OCI-LY1 (cell line): ENCODE measurements around the gene TOX2.

Experiments used
- H2AFZ ChIP-seq: fragments of 200-600 bp; sonication (generic), shearing (Covaris generic); 2 replicates; pipeline ENCODE4 v1.6.0; 2014; ENCODE audit warnings: antibody characterized with exemption, mild to moderate bottlenecking, low read length
- H3F3A ChIP-seq: fragments of 200-600 bp; sonication (generic), shearing (Covaris generic); 2 replicates; pipeline ENCODE4 v1.6.0; 2014; ENCODE audit warnings: mild to moderate bottlenecking, antibody characterized with exemption, low read length, moderate library complexity; ENCODE audit not compliant: insufficient read depth
- H3K27ac ChIP-seq: fragments of 200-600 bp; sonication (generic); 2 replicates; pipeline ENCODE4 v1.5.1; 2014; ENCODE audit warnings: low read length, mixed run types, mild to moderate bottlenecking, low read depth; ENCODE audit not compliant: poor library complexity, severe bottlenecking
- H3K27me3 ChIP-seq: fragments of 200-600 bp; sonication (generic); 2 replicates; pipeline ENCODE4 v1.6.0; 2014; ENCODE audit warnings: antibody characterized with exemption, mild to moderate bottlenecking, low read length, moderate library complexity; ENCODE audit not compliant: insufficient read depth
- H3K36me3 ChIP-seq: fragments of 200-600 bp; sonication (generic); 2 replicates; pipeline ENCODE4 v1.6.1; 2014; ENCODE audit warnings: mild to moderate bottlenecking, antibody characterized with exemption, low read length, moderate library complexity, mixed read lengths; ENCODE audit not compliant: insufficient read depth
- H3K4me1 ChIP-seq: fragments of 200-600 bp; sonication (generic); 2 replicates; pipeline ENCODE4 v1.5.1; 2014; ENCODE audit warnings: mild to moderate bottlenecking, low read length, moderate library complexity; ENCODE audit not compliant: insufficient read depth, severe bottlenecking
- H3K4me2 ChIP-seq: fragments of 200-600 bp; sonication (generic), shearing (Covaris generic); 2 replicates; pipeline ENCODE4 v1.6.1; 2014; ENCODE audit warnings: low read length
- H3K4me3 ChIP-seq: fragments of 200-600 bp; sonication (generic); 2 replicates; pipeline ENCODE4 v1.5.1; 2014; ENCODE audit warnings: low read length, low read depth, mild to moderate bottlenecking, mixed read lengths; ENCODE audit not compliant: poor library complexity, severe bottlenecking
- H3K79me2 ChIP-seq: fragments of 200-600 bp; shearing (Covaris generic); 2 replicates; pipeline ENCODE4 v1.6.1; 2016; ENCODE audit warnings: mixed run types, low read length, mixed read lengths; ENCODE audit not compliant: insufficient read depth
- H3K9ac ChIP-seq: fragments of 200-600 bp; sonication (generic), shearing (Covaris generic); 2 replicates; pipeline ENCODE4 v1.6.1; 2014; ENCODE audit warnings: mild to moderate bottlenecking, low read length, mixed read lengths
- H3K9me2 ChIP-seq: fragments of 200-600 bp; sonication (generic), shearing (Covaris generic); 2 replicates; pipeline ENCODE4 v1.6.1; 2014; ENCODE audit warnings: low read depth, mild to moderate bottlenecking, low read length, mixed read lengths
- H3K9me3 ChIP-seq: fragments of 200-600 bp; shearing (Covaris generic); 2 replicates; pipeline ENCODE4 v1.6.1; 2014; ENCODE audit warnings: low read length, mixed read lengths
- H4K20me1 ChIP-seq: fragments of 200-600 bp; sonication (generic), shearing (Covaris generic); 2 replicates; pipeline ENCODE4 v1.6.0; 2016; ENCODE audit warnings: mild to moderate bottlenecking, low read length; ENCODE audit not compliant: insufficient read depth
- CTCF ChIP-seq: fragments of 200-600 bp; sonication (generic), shearing (Covaris generic); IDR thresholded peaks from 2 replicates; pipeline ENCODE4 v1.5.1; 2017; ENCODE audit warnings: mild to moderate bottlenecking, antibody characterized with exemption, low read length, moderate library complexity, mixed read lengths
- EZH2 ChIP-seq: fragments of 200-600 bp; sonication (generic), shearing (Covaris generic); IDR thresholded peaks from 2 replicates; pipeline ENCODE4 v1.8.0; 2017; ENCODE audit warnings: borderline replicate concordance, mixed run types, mild to moderate bottlenecking, antibody characterized with exemption, low read length, moderate library complexity, mixed read lengths

Gene TOX2

GRCh38 chr20:43900496-43900895 is 14.2 kb upstream of the TOX2 start:
- H3K9me2 ChIP-seq = no peaks in the 10 kb centered on the region
- H2AFZ ChIP-seq = no peak overlapping the region
- no peaks in the 10 kb centered on the region for H4K20me1 ChIP-seq
- H3F3A ChIP-seq = no peaks in the 10 kb centered on the region
- no peaks in the 10 kb centered on the region for H3K79me2 ChIP-seq
- 0 out of 2 replicates have a peak, but pooled peaks cover 4% of the 10 kb centered on the region for H3K27me3 ChIP-seq
- no peak for TF ChIP-seq CTCF
- no peak for TF ChIP-seq EZH2
- H3K27ac ChIP-seq = no peak overlapping the region
- no peak overlapping the region for H3K9ac ChIP-seq
- H3K4me1 ChIP-seq = no peaks in the 10 kb centered on the region
- H3K4me3 ChIP-seq = no peak overlapping the region
- H3K4me2 ChIP-seq = no peak overlapping the region
- no peaks in the 10 kb centered on the region for H3K9me3 ChIP-seq
- H3K36me3 ChIP-seq = no peaks in the 10 kb centered on the region; the same call in 1 of the 2 replicates

- no peaks in the 10 kb centered on the region for H4K20me1 ChIP-seq
- no peaks in the 10 kb centered on the region for H3F3A ChIP-seq
- no peaks in the 10 kb centered on the region for H3K36me3 ChIP-seq
- H3K9me2 ChIP-seq = no peaks in the 10 kb centered on the region
- H3K27me3 ChIP-seq = 0 out of 2 replicates have a peak, but pooled peaks cover 4% of the 10 kb centered on the region
- no peak overlapping the region for H3K4me3 ChIP-seq
- H2AFZ ChIP-seq = no peak overlapping the region
- no peaks in the 10 kb centered on the region for H3K9me3 ChIP-seq
- H3K4me1 ChIP-seq = no peaks in the 10 kb centered on the region
- no peak overlapping the region for H3K27ac ChIP-seq
- H3K79me2 ChIP-seq = no peaks in the 10 kb centered on the region
- no peak overlapping the region for H3K4me2 ChIP-seq
- TF ChIP-seq CTCF = no peak
- TF ChIP-seq EZH2 = no peak
- H3K9ac ChIP-seq = no peak overlapping the region
Observed at GRCh38 chr20:43901296-43901695, 13.4 kb upstream of the TOX2 start.

GRCh38 chr20:43903953-43904826 is 10.5 kb upstream of the TOX2 start:
- Histone ChIP-seq H3F3A (no peaks in the 10 kb centered on the region), H4K20me1 (no peaks in the 10 kb centered on the region), H3K27me3 (no peaks in the 10 kb centered on the region), H3K9me3 (peaks cover 6% of the 10 kb centered on the region; the same call in 1 of the 2 replicates), H2AFZ (no peak overlapping the region), H3K9me2 (no peaks in the 10 kb centered on the region), H3K4me3 (no peak overlapping the region), H3K9ac (no peak overlapping the region), H3K4me2 (no peak overlapping the region), H3K27ac (no peak overlapping the region), H3K4me1 (no peaks in the 10 kb centered on the region), H3K79me2 (no peaks in the 10 kb centered on the region), H3K36me3 (no peaks in the 10 kb centered on the region; the same call in 1 of the 2 replicates)
- no peak for TF ChIP-seq EZH2
- TF ChIP-seq CTCF = no peak
